ENCODE results near the gene TOX3.

TOX3 gene

DNA sequence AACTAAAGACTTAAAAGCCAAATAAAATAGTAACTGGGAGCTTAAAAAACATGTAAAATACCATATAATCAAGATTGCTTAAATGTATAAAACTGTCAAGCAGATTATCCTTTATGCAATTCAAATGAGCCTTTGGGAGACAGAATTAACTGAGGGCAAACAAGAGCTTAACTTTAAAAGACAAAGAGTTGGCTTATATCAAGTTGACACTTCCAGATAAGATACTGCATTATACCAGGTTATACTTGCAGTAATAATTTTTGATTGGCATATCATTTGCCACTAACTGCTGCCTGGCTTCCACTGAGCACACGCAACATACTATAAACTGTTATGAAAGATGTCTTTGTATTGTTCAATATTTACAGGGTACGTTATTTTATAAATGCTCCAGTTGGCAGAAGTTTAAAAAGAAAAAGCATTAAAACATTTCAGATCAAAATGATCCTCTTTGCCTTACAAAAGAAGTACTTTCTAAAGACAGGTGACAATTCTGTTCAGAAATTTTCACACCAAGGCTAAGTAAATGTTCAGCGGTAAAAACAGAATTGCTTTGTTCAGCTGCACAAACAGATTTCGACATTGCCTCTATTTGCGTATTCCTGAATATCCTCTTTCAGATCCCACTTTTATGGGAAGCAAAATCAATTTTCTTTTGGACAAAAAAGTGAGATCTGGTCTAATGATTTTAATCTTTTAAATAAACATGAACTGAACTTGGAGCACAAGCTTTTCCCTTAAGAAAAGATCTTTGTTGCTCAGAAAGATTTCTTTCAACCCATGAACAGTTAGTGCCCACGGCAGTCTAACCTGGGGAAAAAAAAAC, 50.7 kb downstream of the TOX3 start:
- H3K4me3 ChIP-seq (ENCODE audit: low read depth, low read length), result no peak overlapping the region

DNA sequence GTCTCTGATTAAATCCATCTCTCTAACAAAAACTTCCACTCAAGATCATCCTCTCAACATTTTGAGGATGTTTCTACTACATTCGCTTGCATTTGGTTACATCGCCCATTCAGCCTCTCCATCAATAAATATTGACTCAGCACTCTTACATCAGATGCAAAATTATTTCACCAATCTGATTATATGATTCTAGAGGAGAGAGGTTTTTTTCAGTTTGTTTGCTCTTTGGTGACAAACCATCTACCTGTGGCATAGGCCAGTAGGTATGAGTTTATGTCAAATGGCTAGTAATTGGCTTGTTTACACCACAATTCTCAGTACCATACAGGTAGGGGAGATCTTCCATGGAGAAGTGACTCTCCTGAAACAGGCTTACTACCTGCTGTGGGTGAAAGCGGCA, 52.3 kb downstream of the TOX3 start:
- H3K4me3 ChIP-seq (ENCODE audit: low read depth, low read length), result no peak overlapping the region

DNA sequence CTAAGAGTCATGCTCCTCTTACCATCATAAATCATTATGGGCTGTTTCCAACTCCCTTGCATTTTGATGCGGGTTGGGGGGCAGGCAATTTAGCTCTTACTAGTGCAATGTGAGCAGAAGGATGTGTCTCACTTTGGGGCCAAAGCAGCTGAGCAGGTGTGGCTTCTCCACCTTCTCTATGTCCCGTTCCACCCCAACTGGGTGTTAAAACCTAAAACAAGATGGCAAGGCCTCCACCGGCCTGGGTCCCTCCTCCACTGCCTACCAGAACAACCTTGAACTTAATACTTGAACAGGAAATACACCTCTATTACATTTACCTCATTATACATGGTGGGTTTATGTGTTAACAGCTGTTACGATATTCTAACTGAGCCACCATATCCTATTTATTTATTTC, 52.8 kb downstream of the TOX3 start:
- no peak overlapping the region for H3K4me3 ChIP-seq (ENCODE audit: low read depth, low read length)

DNA sequence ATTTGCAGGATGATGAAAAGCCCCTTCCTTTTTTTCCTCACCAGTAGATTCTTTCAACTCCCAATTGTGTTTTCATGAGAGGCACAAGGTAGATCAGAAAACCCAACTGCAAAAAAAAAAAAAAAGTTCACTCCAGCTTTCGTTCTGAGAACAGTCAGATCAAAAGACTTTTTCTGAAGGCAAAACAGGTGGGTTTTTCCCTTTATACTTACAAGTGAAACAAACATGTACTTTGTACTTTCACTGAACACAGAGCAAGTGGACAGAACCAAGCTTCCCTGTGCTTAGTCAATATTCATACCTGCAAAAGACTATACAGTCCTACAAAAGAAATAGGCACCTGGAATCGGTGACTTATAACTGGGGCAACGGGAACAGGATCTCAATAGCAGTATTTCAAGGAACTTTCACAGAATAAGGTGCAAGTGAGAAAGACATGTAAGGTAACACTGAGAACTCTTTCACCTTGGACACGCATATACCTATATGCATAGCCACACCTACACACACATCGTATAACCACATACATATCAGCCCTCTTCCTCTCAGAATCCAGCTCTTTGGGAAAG, 54.1 kb downstream of the TOX3 start:
- H3K4me3 ChIP-seq (ENCODE audit: low read depth, low read length), result no peak overlapping the region

DNA sequence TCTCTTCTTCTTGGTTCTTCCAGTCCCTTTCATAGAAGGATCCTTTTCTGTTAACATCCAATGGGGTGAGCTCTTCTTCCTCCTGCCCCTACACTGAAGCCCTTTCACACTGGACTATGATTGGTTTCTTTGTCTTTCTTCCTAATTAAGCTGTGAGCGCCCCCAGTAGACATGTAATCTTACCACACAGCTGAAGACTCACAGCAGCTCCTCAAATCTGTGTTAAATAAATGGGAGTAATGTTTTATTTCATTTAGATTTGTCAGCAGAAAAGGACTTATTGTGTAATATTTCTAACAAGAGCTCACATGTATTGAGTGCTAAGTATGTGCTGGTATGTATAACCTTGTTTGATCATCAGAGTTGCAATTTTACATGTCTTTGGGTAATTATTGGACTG, 55.7 kb downstream of the TOX3 start:
- no peak overlapping the region for H3K4me3 ChIP-seq (ENCODE audit: low read depth, low read length)

DNA sequence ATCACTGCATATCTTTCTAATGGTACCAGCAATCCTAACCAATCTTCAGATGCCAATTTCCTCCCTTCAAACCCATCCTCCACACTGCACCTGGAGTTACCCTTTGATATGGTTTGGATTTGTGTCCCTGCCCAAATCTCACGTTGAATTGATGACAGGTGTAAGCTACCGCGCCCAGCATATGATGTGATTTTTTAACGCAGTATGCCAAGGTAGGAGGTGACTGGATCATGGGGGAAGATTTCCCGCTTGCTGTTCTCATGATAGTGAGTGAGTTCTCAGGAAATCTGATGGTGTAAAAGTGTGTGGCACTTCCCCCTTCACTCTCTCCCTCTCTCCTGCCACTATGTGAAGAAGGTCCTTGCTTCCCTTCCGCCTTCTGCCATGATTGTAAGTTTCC, 57.0 kb downstream of the TOX3 start:
- H3K4me3 ChIP-seq (ENCODE audit: low read depth, low read length), result no peak overlapping the region

DNA sequence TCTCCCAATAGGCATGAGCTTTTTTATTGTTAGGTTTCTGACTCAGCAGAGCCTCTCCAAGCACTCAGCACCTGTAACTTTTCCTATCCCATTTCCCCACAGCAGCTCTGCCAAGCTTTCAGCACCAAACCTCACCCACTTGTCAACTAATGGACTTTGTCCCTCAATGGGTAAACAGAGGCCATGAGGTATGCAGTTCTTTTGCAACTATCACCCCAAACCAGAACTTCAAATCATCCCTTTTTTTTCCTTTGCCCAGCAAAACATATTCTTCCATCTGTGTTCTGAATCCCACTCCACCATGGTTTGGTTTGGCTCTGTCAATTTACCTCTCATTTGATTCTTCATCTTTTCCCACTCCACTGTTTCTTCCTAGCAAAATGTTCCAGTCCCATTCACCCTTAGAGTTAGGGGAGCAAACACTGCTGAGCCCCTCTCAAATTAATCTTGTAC, 58.1 kb downstream of the TOX3 start:
- no peak overlapping the region for H3K4me3 ChIP-seq (ENCODE audit: low read depth, low read length)

DNA sequence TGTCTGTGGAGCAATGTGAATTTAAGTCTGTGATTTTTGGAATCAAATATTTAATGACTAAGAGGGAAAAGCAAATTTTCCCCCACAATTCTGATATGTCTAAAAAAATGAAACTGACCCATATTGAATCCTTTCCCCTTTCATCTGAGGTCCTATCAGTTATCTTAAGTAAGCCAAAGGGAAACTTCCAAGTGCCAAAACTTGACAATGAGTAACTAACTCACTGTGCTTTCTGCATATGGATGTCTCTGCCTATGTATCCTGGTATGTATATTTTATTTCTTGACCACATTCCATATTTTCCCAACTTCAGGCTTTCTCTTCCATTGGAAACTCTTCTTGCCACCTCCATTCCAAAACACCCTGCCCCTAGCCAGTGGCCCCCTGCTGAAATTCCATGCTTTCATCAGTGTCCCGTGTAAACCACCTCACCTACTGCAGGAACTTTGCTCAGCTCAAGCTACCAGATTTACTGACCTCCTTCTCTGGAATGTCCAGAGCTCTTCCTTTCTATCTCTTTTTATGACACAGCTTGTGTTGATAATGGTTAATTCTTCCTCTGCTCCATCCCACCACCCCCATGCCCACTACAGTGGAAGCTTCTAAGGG, 59.0 kb downstream of the TOX3 start:
- no peak overlapping the region for H3K4me3 ChIP-seq (ENCODE audit: low read depth, low read length)

DNA sequence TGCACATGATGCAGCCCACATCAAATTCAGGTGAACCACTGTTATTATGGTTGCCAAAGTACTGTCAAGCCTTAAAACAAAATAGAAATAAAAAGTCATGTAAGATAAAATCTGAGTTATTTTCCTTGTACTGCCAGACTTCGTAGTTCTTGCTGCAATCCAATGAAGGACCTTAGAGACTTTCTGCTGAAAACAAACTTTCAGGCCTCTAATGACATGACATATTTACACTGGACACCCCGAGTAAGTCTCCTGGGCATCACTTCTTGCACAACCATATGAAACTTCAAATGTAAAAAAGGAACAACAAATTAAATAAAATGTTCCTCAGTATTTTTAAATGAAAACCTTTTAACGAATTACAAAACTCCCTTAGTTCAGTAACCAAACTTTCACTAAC, 66.7 kb downstream of the TOX3 start:
- no peak overlapping the region for H3K4me3 ChIP-seq (ENCODE audit: low read depth, low read length)

DNA sequence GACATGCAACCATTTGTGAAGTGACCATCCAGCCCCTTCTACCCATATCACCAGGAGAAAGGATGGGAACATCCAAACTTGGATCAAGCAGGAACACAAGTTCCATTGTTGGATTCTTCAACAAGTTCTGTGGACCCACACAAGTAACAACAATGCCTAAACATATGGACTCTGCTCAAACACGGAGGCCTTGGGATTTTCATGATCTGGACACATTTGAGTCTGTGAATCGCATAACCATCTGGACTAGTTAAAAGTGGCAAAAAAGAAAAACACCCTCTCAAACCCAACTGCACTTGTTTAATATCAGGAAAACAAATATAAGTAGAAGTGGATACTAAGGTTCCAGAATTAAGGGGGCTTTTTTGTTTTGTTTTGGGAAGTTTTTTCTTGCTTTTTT, 70.8 kb downstream of the TOX3 start:
- H3K4me3 ChIP-seq (ENCODE audit: low read depth, low read length), result no peak overlapping the region

DNA sequence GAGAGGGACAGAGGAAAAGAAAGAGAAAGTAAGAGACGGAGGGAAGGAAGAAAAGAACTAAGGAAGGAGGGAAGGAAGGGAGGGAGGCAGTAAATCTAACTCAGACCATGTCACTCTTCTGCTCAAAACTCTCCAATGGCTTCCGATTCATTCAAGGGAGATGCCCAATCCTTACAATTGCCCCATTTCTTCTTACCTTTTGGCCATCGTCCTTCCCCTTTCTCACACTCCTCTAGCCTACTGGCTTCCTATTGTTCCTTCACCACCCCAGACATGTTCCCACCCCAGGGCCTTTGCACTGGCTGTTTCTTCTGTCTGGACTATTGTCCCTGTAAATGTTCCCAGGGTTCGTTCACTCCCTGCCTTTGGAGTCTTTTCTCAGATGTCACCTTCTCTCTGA, 72.3 kb downstream of the TOX3 start:
- no peak overlapping the region for H3K4me3 ChIP-seq (ENCODE audit: low read depth, low read length)

DNA sequence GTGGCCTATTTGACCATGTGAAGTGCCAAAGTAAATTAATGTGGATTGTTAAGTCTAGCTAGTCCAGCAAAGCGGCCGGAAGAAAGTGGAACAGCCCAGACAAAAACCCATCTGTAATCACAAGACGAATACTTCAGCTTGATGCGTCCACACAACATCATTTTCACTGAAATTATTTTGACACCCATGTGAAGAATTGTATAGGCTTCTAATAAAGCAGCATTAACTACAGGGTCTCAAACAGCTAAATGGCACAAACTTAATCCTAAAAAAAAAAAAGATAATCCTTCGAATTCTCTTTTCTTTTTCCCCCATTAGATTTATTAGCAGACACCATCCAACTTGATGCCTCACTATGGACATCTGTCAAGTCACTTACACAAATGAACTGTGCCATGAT, 73.8 kb downstream of the TOX3 start:
- H3K4me3 ChIP-seq (ENCODE audit: low read depth, low read length), result no peak overlapping the region

DNA sequence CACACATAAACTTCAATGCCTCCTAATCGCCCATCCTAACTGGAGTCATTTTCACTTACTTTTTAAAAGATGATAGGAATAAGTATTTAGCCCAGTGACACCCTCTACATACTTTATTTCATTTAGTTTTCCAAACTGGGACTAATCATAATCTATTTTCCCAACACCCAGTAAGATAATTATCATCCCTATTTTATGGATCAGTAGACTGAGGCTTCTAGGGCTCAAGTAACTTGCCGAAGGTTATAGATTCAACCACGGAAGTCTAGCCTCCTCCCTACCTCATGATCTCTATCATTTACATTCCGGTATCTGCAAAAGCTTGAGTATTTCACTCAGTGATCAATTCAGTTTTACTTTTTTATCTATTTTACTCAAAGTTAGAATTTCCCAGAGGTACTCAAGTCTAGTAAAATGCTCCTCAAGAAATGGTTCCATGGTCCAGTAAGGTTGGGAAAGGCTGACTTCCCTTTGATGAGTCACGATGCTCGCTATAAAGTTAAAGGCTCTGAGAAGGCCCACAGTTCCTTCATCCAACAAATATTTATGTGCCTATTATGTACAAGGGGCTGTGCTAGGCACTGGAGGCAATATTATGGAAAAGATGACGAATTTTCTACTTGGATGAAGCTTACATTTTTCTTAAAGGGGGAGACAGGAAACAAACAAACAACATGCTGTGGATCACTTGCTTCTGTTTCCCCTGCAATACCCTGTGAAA, 75.1 kb downstream of the TOX3 start:
- no peak overlapping the region for H3K4me3 ChIP-seq (ENCODE audit: low read depth, low read length)

DNA sequence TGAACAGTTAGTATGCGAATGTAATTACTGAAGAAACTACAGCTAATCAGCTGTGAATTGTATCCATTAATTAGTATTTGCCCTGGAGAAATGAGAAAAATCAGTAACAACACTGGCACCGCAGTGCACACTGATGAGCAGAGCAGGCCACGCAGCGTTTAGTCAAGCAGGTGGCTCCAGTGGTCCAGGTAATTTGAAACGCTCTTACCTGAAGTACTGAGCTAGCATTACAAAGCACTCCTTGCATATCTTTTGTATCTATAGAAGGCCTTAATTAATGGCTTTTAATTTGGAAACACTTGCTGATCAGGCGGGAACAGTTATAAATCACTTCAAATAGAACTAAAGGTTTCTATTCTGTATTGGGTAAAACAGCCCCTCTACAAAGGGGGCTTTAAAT, 76.4 kb downstream of the TOX3 start:
- H3K4me3 ChIP-seq (ENCODE audit: low read depth, low read length), result no peak overlapping the region

DNA sequence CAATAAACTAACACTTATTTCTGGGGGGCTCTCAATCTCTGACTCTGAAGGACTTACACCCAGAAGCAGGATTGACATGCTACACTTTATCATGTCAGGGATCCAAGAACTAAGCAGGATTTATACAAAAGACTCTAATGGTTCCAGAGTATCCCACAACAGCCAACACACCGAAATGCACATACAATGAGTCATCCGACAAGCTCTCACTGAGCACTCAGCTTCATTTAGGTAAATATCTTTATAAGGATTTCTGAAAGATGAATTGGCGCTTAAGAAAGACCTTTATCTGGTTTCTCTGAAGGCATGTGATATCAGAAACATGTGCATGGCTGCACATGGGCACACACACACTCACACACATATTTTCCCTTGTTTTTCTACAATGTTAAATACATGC, 77.2 kb downstream of the TOX3 start:
- H3K4me3 ChIP-seq (ENCODE audit: low read depth, low read length), result no peak overlapping the region

DNA sequence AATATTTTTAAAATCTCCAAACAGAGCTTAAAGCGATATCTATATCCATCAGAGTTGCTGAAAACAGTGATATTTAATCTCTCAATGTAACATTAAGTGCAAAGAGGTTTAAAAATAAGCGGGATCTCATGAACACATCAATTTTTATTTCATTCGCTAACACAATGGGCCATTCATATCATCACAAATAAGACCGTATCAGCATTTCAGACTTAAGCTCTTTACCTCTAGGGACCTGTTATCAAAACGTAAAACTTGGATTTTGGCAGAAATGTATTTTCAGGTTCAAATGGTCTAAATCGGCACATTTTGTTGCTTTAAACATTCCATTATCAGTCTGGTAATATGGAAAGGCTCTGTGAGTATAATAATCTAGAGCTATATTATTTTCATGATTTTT, 77.9 kb downstream of the TOX3 start:
- H3K4me3 ChIP-seq (ENCODE audit: low read depth, low read length), result no peak overlapping the region

DNA sequence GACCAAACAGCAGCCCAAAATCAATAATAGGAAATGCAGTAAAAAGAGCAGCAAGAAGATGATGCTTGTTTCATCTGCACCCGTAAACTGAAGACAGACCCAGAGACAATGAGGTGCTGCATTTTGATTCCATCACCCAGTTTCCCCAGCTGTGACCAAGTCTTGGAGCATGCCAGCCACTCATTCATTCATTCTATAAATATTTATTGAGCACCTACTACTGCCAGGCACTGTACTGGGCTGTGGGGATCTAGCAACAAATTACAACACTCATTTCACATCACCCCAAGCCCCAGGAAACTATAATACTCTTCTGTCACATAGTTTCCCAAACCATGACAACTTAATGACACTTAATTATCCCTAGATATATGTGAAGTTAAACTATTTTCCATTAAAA, 79.2 kb downstream of the TOX3 start:
- no peak overlapping the region for H3K4me3 ChIP-seq (ENCODE audit: low read depth, low read length)

DNA sequence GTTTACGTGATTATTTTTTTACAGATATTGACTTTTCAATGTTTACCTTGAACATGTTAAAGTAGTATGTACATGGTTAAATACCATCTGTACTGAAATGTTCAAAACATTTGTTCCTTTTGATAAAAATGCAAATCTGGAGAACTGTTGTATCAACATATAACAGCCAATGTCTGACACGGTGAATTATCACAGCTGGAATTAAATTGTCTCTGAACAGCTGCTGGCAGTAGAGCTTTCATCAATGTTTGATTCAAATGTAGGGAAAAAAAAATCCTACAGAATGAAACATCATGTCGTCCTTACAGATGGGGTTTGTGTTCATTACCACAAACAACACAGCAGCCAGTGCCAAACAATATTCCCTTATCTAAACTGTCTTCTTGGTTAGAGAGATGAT, 79.9 kb downstream of the TOX3 start:
- H3K4me3 ChIP-seq (ENCODE audit: low read depth, low read length), result no peak overlapping the region

DNA sequence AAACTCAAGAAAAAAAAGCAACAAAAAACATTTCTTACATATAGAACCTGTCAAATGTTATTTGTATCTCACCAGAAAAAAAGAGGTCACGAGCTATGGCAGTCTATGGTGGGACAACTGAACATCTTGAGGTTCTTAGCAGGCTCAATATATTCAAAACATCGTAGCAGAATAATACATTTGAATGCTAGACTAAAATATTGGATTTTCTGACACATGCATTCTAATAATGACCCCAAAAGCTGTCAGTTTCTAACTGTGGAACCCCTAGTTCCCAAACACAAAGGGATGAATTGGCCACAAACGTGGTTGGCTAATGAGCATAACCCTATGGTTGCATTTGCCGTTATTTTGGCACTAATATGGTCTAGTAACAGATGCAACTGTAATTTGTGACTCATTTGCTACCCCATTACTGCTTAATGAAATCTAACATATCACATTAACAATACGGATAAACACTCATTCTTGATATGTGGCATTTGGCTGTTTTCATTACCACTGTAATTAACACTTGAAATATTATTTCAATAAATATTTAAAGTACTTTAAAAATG, 81.2 kb downstream of the TOX3 start:
- no peak overlapping the region for H3K4me3 ChIP-seq (ENCODE audit: low read depth, low read length)

DNA sequence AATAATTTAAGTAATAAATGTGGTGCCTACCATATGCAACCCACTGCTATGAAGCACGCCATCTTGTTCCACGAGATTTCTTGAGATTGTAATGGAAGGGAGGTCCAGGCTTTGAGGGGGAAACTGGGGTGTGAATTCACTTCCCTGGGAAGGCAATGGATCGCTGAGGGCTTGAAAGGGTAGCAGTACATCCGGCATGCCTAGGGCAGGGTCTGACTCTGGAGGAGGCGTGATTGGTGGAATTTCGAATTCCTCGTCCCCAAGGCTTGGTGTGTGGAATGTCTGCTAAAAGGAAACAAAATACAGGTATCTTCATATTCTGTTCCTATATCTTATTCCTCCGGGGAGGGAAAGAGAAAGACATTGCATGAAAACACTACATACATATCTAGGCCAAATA, 83.0 kb downstream of the TOX3 start:
- H3K4me3 ChIP-seq (ENCODE audit: low read depth, low read length), result no peak overlapping the region

DNA sequence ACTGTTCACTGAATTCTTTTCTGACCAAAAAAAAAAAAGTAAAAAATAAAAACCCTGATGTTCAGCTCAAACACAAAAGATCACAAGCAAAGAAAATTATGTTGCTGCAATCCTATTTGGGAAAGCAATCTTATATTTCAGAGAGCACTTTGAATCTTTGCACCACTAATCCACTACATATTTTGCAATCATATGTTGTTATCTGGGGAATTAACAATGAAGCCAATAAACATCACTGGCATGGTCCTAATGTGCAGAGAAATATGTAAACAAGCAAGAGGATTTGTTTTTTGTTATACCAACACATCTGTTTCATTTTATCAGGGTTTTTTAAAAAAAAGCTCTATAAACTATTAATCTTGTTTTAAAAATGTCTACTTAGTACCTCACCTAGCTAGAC, 84.1 kb downstream of the TOX3 start:
- no peak overlapping the region for H3K4me3 ChIP-seq (ENCODE audit: low read depth, low read length)
